Measurements from ENCODE around the gene ANKRD24.

GRCh38 chr19:4171676-4172075, 10.8 kb upstream of the ANKRD24 start:
- TF ChIP-seq CTCF (IDR thresholded peaks at IDR 0.05): no peak
- TF ChIP-seq ZFX (IDR thresholded peaks at IDR 0.05; ENCODE audit: borderline replicate concordance): no peak

Measured in 22Rv1 (cell line).